B cell (primary cell): ENCODE measurements around the gene MARCKS. TPM values are rescaled to one million over a fixed set of nuclear protein-coding genes. Genes with fewer than 3 reads are reported as not detected.

Source experiments
- ATAC-seq: fragments of 200-7000 bp; cut with Tn5 transposase; one replicate; pipeline ENCODE4 v1.10.0; 2021; ENCODE audit warnings: low read depth, mild to moderate bottlenecking, moderate number of reproducible peaks, moderate library complexity
- CTCF ChIA-PET: fragments of 350-600 bp; sonication (Branson Sonifier 250); formaldehyde crosslinking; loops from one replicate; lab custom pipeline; 2021; ENCODE audit warnings: antibody characterized with exemption, inconsistent platforms; lab: Charles Lee
- POLR2A ChIA-PET: fragments of 350-600 bp; sonication (Branson Sonifier 250); formaldehyde crosslinking; loops from one replicate; lab custom pipeline; 2021; ENCODE audit warnings: antibody characterized with exemption; lab: Charles Lee
- DNase-seq: peaks from one replicate; pipeline ENCODE4 v3.0.0; 2013
- H2AFZ ChIP-seq: 2 replicates; pipeline ENCODE4 v1.6.1; 2012; ENCODE audit warnings: mild to moderate bottlenecking, low read depth, low read length; ENCODE audit not compliant: insufficient read depth, poor library complexity, severe bottlenecking
- H3K27ac ChIP-seq, 2 donors: 1 replicate in 1 of 2; 2 replicates in 1 of 2; pipeline ENCODE4 v1.5.1; 2012 to 2013; ENCODE audit warnings: low read length in 2 of 2, mild to moderate bottlenecking in 2 of 2, moderate library complexity in 1 of 2
- H3K27me3 ChIP-seq, 4 experiments: fragments of 200-600 bp in 1 of 4; sonication (generic) in 1 of 4; replicated peaks in 1 of 4; 1 replicate in 2 of 4; 2 replicates in 2 of 4; pipeline versions ENCODE4 v1.6.1 to v1.7.0; 2013 to 2016; ENCODE audit warnings: low read length in 3 of 4, mild to moderate bottlenecking in 2 of 4, mixed read lengths in 1 of 4, moderate library complexity in 1 of 4; ENCODE audit not compliant: insufficient read depth in 4 of 4, control insufficient read depth in 3 of 4; ENCODE audit errors: control extremely low read depth in 1 of 4
- H3K36me3 ChIP-seq, 2 experiments: replicated peaks in 1 of 2; 1 replicate in 1 of 2; 2 replicates in 1 of 2; pipeline versions ENCODE4 v1.6.1 to v1.7.1; 2013; ENCODE audit warnings: low read length in 1 of 2; ENCODE audit not compliant: insufficient read depth in 2 of 2, control insufficient read depth in 1 of 2; ENCODE audit errors: control extremely low read depth in 1 of 2, extremely low read depth in 1 of 2
- H3K4me1 ChIP-seq, 2 donors: fragments of 200-600 bp in 1 of 2; sonication (generic) in 1 of 2; 1 replicate in 1 of 2; 2 replicates in 1 of 2; pipeline versions ENCODE4 v1.5.1 to v1.6.1; 2013 to 2017; ENCODE audit warnings: low read length in 2 of 2; ENCODE audit not compliant: control insufficient read depth in 2 of 2, insufficient read depth in 2 of 2
- H3K4me2 ChIP-seq: replicated peaks from 2 replicates; pipeline ENCODE3; 2012; ENCODE audit warnings: mild to moderate bottlenecking, low read depth, low read length; ENCODE audit not compliant: poor library complexity, severe bottlenecking
- H3K4me3 ChIP-seq, 5 experiments: fragments of 200-600 bp in 1 of 5; sonication (generic) in 1 of 5; 1 replicate in 3 of 5; 2 replicates in 2 of 5; pipeline versions ENCODE4 v1.5.1 to v1.7.0; 2011 to 2016; ENCODE audit warnings: low read length in 4 of 5, mild to moderate bottlenecking in 4 of 5, low read depth in 2 of 5, control low read depth in 1 of 5, moderate library complexity in 1 of 5; ENCODE audit not compliant: insufficient read depth in 1 of 5; ENCODE audit errors: control extremely low read depth in 1 of 5, extremely low read depth in 1 of 5
- H3K79me2 ChIP-seq: fragments of 200-600 bp; sonication (generic); one replicate; pipeline ENCODE4 v1.6.0; 2016; ENCODE audit warnings: low read length; ENCODE audit not compliant: control insufficient read depth, insufficient read depth
- H3K9ac ChIP-seq: fragments of 200-600 bp; sonication (generic); 2 replicates; pipeline ENCODE4 v1.6.1; 2017; ENCODE audit warnings: mild to moderate bottlenecking, low read length, moderate library complexity
- H3K9me3 ChIP-seq, 3 donors: one replicate each; pipeline versions ENCODE4 v1.6.1 to v1.7.1; 2013; ENCODE audit warnings: low read length in 2 of 3; ENCODE audit not compliant: control insufficient read depth in 2 of 3, insufficient read depth in 1 of 3; ENCODE audit errors: control extremely low read depth in 1 of 3
- H4K20me1 ChIP-seq: 2 replicates; pipeline ENCODE4 v1.6.0; 2012; ENCODE audit warnings: mild to moderate bottlenecking, low read length; ENCODE audit not compliant: insufficient read depth, control insufficient read depth, poor library complexity, severe bottlenecking
- H3K27ac Mint-ChIP-seq: one replicate; pipeline ENCODE4 v1.8.0; 2021; ENCODE audit warnings: mixed read lengths
- H3K27me3 Mint-ChIP-seq: one replicate; pipeline ENCODE4 v1.8.0; 2021; ENCODE audit warnings: mixed read lengths
- H3K4me1 Mint-ChIP-seq: one replicate; pipeline ENCODE4 v1.8.0; 2021; ENCODE audit warnings: mixed read lengths
- H3K4me3 Mint-ChIP-seq: one replicate; pipeline ENCODE4 v1.8.0; 2021; ENCODE audit warnings: mixed read lengths
- H3K9me3 Mint-ChIP-seq: one replicate; pipeline ENCODE4 v1.8.0; 2022; ENCODE audit warnings: mixed read lengths; ENCODE audit not compliant: insufficient read depth
- EZH2 ChIP-seq: IDR thresholded peaks from 2 replicates; pipeline ENCODE4 v1.6.1; 2012; ENCODE audit warnings: borderline replicate concordance, low read depth, mild to moderate bottlenecking, moderate library complexity, low read length; ENCODE audit not compliant: insufficient read depth, poor library complexity, severe bottlenecking
- WGBS: methylation state at CpG from one replicate; pipeline ENCODE4 v1.1.5; 2013; ENCODE audit warnings: missing lambda C conversion rate; ENCODE audit not compliant: insufficient coverage; 5-methylcytosine and 5-hydroxymethylcytosine counted together
- intact Hi-C: fragments of 100-400 bp; cut with micrococcal nuclease; formaldehyde crosslinking; loops from one replicate; pipeline ENCODE4 v1.10.0; 2022
- polyA plus RNA-seq: library from polyadenylated mRNA; depleted of rRNA; stranded (reverse); fragments of >200 nt; gene quantifications from 2 replicates; pipeline ENCODE4 v1.2.3, GENCODE V29; 2012
- total RNA-seq, 2 donors: library from RNA; stranded (reverse); fragments of 120-200 nt in 1 of 2; gene quantifications; 1 replicate in 1 of 2; 2 replicates in 1 of 2; pipeline versions ENCODE4 v1.2.3 to v1.2.4, GENCODE V29; 2013 to 2022
- TF ChIP-seq, protein P1 (sequence below): fragments of 200-600 bp; IDR thresholded peaks from one replicate; pipeline ENCODE4 v1.8.0; 2022; ENCODE audit warnings: antibody characterized with exemption, mild to moderate bottlenecking

The MARCKS gene
- total and polyA plus RNA-seq, 2 donors (not counting 1 experiment from before 2014, with no cell fraction given): 15.4 to 58.6 TPM

DNA sequence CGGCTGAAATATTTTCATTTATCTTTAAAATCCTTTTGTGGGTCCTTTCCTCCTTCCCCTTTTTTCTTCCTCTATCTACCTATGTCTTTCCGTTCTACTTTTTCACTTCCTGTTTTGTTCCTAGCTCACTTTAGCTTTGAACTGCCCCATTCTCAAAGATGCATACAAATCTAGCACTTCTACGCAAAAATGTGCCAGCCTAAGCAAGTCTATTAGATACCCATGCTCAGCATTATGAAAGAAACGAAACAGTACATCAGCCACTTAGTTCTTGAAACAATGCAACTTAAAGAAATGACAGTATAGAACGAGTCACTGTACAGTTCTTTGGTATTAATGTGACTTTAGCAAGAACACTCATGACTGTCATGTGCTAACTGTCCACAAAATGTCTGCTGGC is 47.3 kb upstream of the MARCKS start:
- no peaks in the 10 kb centered on the region for H3K79me2 ChIP-seq
- no peak for TF ChIP-seq EZH2
- TF ChIP-seq, protein P1, sequence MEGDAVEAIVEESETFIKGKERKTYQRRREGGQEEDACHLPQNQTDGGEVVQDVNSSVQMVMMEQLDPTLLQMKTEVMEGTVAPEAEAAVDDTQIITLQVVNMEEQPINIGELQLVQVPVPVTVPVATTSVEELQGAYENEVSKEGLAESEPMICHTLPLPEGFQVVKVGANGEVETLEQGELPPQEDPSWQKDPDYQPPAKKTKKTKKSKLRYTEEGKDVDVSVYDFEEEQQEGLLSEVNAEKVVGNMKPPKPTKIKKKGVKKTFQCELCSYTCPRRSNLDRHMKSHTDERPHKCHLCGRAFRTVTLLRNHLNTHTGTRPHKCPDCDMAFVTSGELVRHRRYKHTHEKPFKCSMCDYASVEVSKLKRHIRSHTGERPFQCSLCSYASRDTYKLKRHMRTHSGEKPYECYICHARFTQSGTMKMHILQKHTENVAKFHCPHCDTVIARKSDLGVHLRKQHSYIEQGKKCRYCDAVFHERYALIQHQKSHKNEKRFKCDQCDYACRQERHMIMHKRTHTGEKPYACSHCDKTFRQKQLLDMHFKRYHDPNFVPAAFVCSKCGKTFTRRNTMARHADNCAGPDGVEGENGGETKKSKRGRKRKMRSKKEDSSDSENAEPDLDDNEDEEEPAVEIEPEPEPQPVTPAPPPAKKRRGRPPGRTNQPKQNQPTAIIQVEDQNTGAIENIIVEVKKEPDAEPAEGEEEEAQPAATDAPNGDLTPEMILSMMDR: no peak
- WGBS: 7% methylated on average over 2 of the region's 5 CpGs
- DNase-seq (peak; percentile 87), ATAC-seq (peak; percentile 89)
- intact Hi-C loops: loop anchor here (1.0 to 5.0 kb wide), 3 partner anchors 44 to 179 kb away; no protein-coding TSS in a partner anchor
- peak overlapping the region; percentile 21 for H3K9ac ChIP-seq
- no peaks in the 10 kb centered on the region for H3K27me3 ChIP-seq
- peaks cover 48 to 54% of the 10 kb centered on the region in 2 donors for H3K4me1 ChIP-seq
- H3K4me2 ChIP-seq: peak overlapping the region; percentile 50
- Mint-ChIP-seq H3K27ac (peak overlapping the region; percentile 53), H3K4me1 (peaks cover 55% of the 10 kb centered on the region), H3K4me3 (peak overlapping the region; percentile 26), H3K27me3 (no peaks in the 10 kb centered on the region), H3K9me3 (no peaks in the 10 kb centered on the region)
- peak overlapping the region in 1 of 5 experiments; percentile 3 for H3K4me3 ChIP-seq
- no peak overlapping the region for H2AFZ ChIP-seq
- ChIA-PET POLR2A (no interaction called here), CTCF (interaction anchor here (1.4 to 1.8 kb wide), 3 partner anchors 44 to 503 kb away, joined by 4 to 5 read pairs (median 5); no protein-coding TSS in a partner anchor)
- H3K9me3 ChIP-seq: no peaks in the 10 kb centered on the region
- peak overlapping the region; percentile 72 to 73 for H3K27ac ChIP-seq
- H4K20me1 ChIP-seq: no peaks in the 10 kb centered on the region
- H3K36me3 ChIP-seq: no peaks in the 10 kb centered on the region

DNA sequence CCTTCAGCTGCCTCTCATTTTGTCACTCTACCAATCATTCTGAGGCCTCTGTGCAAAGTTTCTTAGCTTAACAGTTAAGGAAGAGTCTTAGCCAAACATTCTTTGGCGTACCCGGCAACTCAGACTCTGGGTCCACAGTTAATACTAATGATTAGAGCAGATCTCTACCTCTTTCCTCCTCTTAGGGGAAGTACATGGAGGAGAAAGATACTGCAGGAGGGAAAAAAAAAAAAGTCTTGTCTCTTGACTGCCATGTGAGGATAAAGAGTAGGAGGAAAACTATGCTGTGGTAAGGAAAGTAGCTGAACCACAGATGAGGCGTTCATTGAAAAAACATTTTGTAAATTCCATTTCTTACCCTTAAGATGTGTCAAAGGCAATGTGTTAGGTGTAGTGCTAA is 44.0 kb upstream of the MARCKS start:
- CTCF ChIA-PET: no interaction called here
- Mint-ChIP-seq H3K27ac (no peak overlapping the region), H3K27me3 (no peaks in the 10 kb centered on the region), H3K4me1 (peaks cover 27% of the 10 kb centered on the region), H3K9me3 (no peaks in the 10 kb centered on the region), H3K4me3 (no peak overlapping the region)
- TF ChIP-seq, protein P1: no peak
- no peak for TF ChIP-seq EZH2
- intact Hi-C loops: no loop called here
- ATAC-seq: no peak
- POLR2A ChIA-PET: no interaction called here
- no peaks in the 10 kb centered on the region for H3K36me3 ChIP-seq
- no peak overlapping the region for H2AFZ ChIP-seq
- H3K4me2 ChIP-seq: no peak overlapping the region
- peaks cover 28% of the 10 kb centered on the region in 2 donors for H3K4me1 ChIP-seq
- no peaks in the 10 kb centered on the region for H4K20me1 ChIP-seq
- no peak for DNase-seq
- no peaks in the 10 kb centered on the region for H3K9me3 ChIP-seq
- H3K79me2 ChIP-seq: no peaks in the 10 kb centered on the region
- H3K9ac ChIP-seq: no peak overlapping the region
- no peak overlapping the region for H3K4me3 ChIP-seq
- no CpG with 5 or more reads among the region's 3 CpGs for WGBS
- H3K27ac ChIP-seq: no peak overlapping the region
- no peaks in the 10 kb centered on the region for H3K27me3 ChIP-seq
